ENCODE data around the gene RMND5B. TPM values are rescaled to one million over a fixed set of nuclear protein-coding genes. Genes with fewer than 3 reads are reported as not detected.

RMND5B gene
- total and polyA plus RNA-seq, 10 donors, result 22.2 to 52.8 (median 36.1) TPM

DNA sequence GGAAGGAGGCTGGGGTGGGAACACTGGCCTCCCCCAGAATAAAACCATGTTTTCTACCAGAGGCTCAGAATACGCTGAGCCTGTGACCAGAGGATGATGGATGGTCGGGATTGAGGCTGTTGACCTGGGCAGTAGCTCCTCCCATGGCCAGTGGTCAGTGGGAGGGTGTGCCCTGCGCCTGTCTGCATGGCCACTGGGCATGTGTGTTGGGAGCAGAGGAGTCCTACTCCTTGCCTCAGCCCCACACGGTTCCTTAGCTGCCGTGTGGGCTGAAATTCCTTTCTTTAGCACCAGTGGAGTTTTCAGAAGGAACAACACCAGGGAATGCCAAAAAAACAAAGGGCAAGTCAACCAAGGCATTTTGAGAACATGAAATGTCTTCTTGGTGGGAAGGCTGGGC lies 8.5 kb upstream of the RMND5B start:
- TF ChIP-seq CTCF (IDR thresholded peaks at IDR 0.05 in 8 of 11, conservative IDR thresholded peaks at IDR 0.05 in 3 of 11) (no peak), POLR2AphosphoS5 (IDR thresholded peaks at IDR 0.05) (no peak), POLR2A (IDR thresholded peaks at IDR 0.05) (no peak)
- intact Hi-C loops (cut with DNase I; ENCODE audit: low total_unique reads), result no loop called here
- no peak overlapping the region for H3K27ac ChIP-seq

GRCh38 chr5:178123094-178123965 lies 7.5 kb upstream of the RMND5B start:
- peaks cover 0 to 18% (median 0%) of the 10 kb centered on the region in 6 donors for H3K36me3 ChIP-seq
- H3K27me3 ChIP-seq (replicated peaks in 1 of 7), result peaks cover 0 to 39% (median 0%) of the 10 kb centered on the region in 7 donors
- 81 to 96% (median 92%) methylated on average over 13 of the region's 13 CpGs for WGBS, 5 donors
- H3K4me3 ChIP-seq, result no peak overlapping the region
- no peaks in the 10 kb centered on the region for H3K9me3 ChIP-seq
- no peak for DNase-seq
- no peak for TF ChIP-seq CTCF (IDR thresholded peaks at IDR 0.05 in 8 of 11, conservative IDR thresholded peaks at IDR 0.05 in 3 of 11)
- TF ChIP-seq POLR2AphosphoS5 (IDR thresholded peaks at IDR 0.05), result no peak
- TF ChIP-seq POLR2A (IDR thresholded peaks at IDR 0.05), result no peak
- H3K4me1 ChIP-seq, result peaks cover 22 to 46% (median 40%) of the 10 kb centered on the region in 6 donors
- no peak overlapping the region for H3K27ac ChIP-seq
- intact Hi-C loops (cut with DNase I; ENCODE audit: low total_unique reads), result no loop called here

More for the DNA sequence above, 8.5 kb upstream of the RMND5B start:
- peaks cover 0 to 49% (median 3%) of the 10 kb centered on the region in 7 donors for H3K27me3 ChIP-seq (replicated peaks in 1 of 7)
- 81 to 95% (median 90%) methylated on average over 3 to 5 of the region's 5 CpGs for WGBS, 5 donors
- H3K4me3 ChIP-seq, result no peak overlapping the region
- peaks cover 0 to 18% (median 0%) of the 10 kb centered on the region in 6 donors for H3K36me3 ChIP-seq
- DNase-seq, result no peak
- H3K9me3 ChIP-seq, result no peaks in the 10 kb centered on the region
- H3K4me1 ChIP-seq, result peaks cover 32 to 55% (median 50%) of the 10 kb centered on the region in 6 donors

- 89 to 95% (median 93%) methylated on average over 15 to 18 of the region's 18 CpGs for WGBS, 5 donors
- intact Hi-C loops (cut with DNase I; ENCODE audit: low total_unique reads), result no loop called here
These were observed 6.6 kb upstream of the RMND5B start for GRCh38 chr5:178123966-178124925.

More at GRCh38 chr5:178123966-178124925, 6.6 kb upstream of the RMND5B start:
- no peak for DNase-seq
- Histone ChIP-seq H3K4me3 (no peak overlapping the region), H3K27ac (no peak overlapping the region), H3K4me1 (peaks cover 22 to 37% (median 31%) of the 10 kb centered on the region in 6 donors), H3K27me3 (replicated peaks in 1 of 7) (peaks cover 0 to 32% (median 0%) of the 10 kb centered on the region in 7 donors), H3K9me3 (no peaks in the 10 kb centered on the region), H3K36me3 (peaks cover 0 to 18% (median 0%) of the 10 kb centered on the region in 6 donors)
- TF ChIP-seq POLR2AphosphoS5 (IDR thresholded peaks at IDR 0.05), result no peak
- TF ChIP-seq POLR2A (IDR thresholded peaks at IDR 0.05), result no peak
- TF ChIP-seq CTCF (IDR thresholded peaks at IDR 0.05 in 8 of 11, conservative IDR thresholded peaks at IDR 0.05 in 3 of 11), result no peak
